GM23248 (cell line): ENCODE data around the gene OSBP2. TPM values are rescaled to one million over a fixed set of nuclear protein-coding genes. Genes with fewer than 3 reads are reported as not detected.

ENCODE experiments used
- DNase-seq: peaks from one replicate; pipeline ENCODE4 v3.0.0-alpha.2; 2015
- H2AFZ ChIP-seq: fragments of 200-600 bp; sonication (generic); 2 replicates; pipeline ENCODE4 v1.6.1; 2016; ENCODE audit warnings: antibody characterized with exemption
- H3F3A ChIP-seq: fragments of 200-600 bp; sonication (generic); 2 replicates; pipeline ENCODE4 v1.6.1; 2016; ENCODE audit warnings: mild to moderate bottlenecking, antibody characterized with exemption, mixed run types; ENCODE audit not compliant: insufficient read depth
- H3K27ac ChIP-seq: fragments of 200-600 bp; sonication (generic); 2 replicates; pipeline ENCODE4 v1.5.1; 2016; ENCODE audit warnings: mild to moderate bottlenecking
- H3K27me3 ChIP-seq: fragments of 200-600 bp; sonication (generic); replicated peaks from 2 replicates; pipeline ENCODE4 v1.6.1; 2016; ENCODE audit warnings: mild to moderate bottlenecking; ENCODE audit not compliant: insufficient read depth
- H3K36me3 ChIP-seq: fragments of 200-600 bp; sonication (generic); 2 replicates; pipeline ENCODE4 v1.6.1; 2016; ENCODE audit warnings: low read depth, mild to moderate bottlenecking
- H3K4me1 ChIP-seq: fragments of 200-600 bp; sonication (generic); 2 replicates; pipeline ENCODE4 v1.6.1; 2016; ENCODE audit warnings: mild to moderate bottlenecking; ENCODE audit not compliant: insufficient read depth
- H3K4me2 ChIP-seq: fragments of 200-600 bp; sonication (generic); one replicate; pipeline ENCODE4 v1.6.1; 2016; ENCODE audit warnings: mild to moderate bottlenecking; ENCODE audit not compliant: unreplicated experiment
- H3K4me3 ChIP-seq: fragments of 200-600 bp; sonication (generic); 2 replicates; pipeline ENCODE4 v1.5.1; 2016; ENCODE audit warnings: mild to moderate bottlenecking
- H3K79me2 ChIP-seq: fragments of 200-600 bp; sonication (generic); 2 replicates; pipeline ENCODE4 v1.6.1; 2016; ENCODE audit warnings: mild to moderate bottlenecking; ENCODE audit not compliant: insufficient read depth
- H3K9ac ChIP-seq: fragments of 200-600 bp; sonication (generic); 2 replicates; pipeline ENCODE4 v1.6.1; 2016; ENCODE audit warnings: mild to moderate bottlenecking
- H3K9me2 ChIP-seq: fragments of 200-600 bp; sonication (generic); 2 replicates; pipeline ENCODE4 v1.6.1; 2016; ENCODE audit warnings: mixed run types, mild to moderate bottlenecking, moderate library complexity; ENCODE audit not compliant: insufficient read depth
- H3K9me3 ChIP-seq: fragments of 200-600 bp; sonication (generic); one replicate; pipeline ENCODE4 v1.6.1; 2017; ENCODE audit warnings: low read depth
- H4K20me1 ChIP-seq: fragments of 200-600 bp; sonication (generic); 2 replicates; pipeline ENCODE4 v1.6.0; 2016; ENCODE audit not compliant: insufficient read depth
- EZH2 ChIP-seq: fragments of 200-600 bp; sonication (generic); IDR thresholded peaks from 2 replicates; pipeline ENCODE4 v1.6.1; 2018; ENCODE audit warnings: antibody characterized with exemption, mild to moderate bottlenecking; ENCODE audit not compliant: insufficient read depth, poor library complexity, severe bottlenecking
- EZH2phosphoT487 ChIP-seq: fragments of 200-600 bp; sonication (generic); IDR thresholded peaks from 2 replicates; pipeline ENCODE4 v1.6.1; 2018; ENCODE audit warnings: antibody characterized with exemption, moderate library complexity, mild to moderate bottlenecking, low read depth; ENCODE audit not compliant: insufficient read depth
- WGBS, 2 experiments: methylation state at CpG; one replicate each; pipeline ENCODE4 v1.1.6; 2015 to 2017; ENCODE audit warnings: low lambda C conversion rate in 2 of 2, low coverage in 1 of 2; ENCODE audit errors: missing lambda C conversion rate in 2 of 2; 5-methylcytosine and 5-hydroxymethylcytosine counted together
- in situ Hi-C: fragments of 300-500 bp; cut with MboI; formaldehyde crosslinking; loops from 2 replicates; pipeline ENCODE4 v1.15.0; 2020
- polyA plus RNA-seq: library from polyadenylated mRNA; unstranded; fragments of >200 nt; fragmentation: Nextera tagmentation; extraction: Ambion mirVana; gene quantifications from 2 replicates; pipeline ENCODE4 v1.2.1, GENCODE V29; 2016
- total RNA-seq: library from RNA; depleted of rRNA; stranded (reverse); fragments of >200 nt; shearing (Covaris generic); gene quantifications from 2 replicates; pipeline ENCODE4 v1.2.3, GENCODE V29; 2014

Gene OSBP2
- total and polyA plus RNA-seq, 2 experiments from 2014 or later: 1.1 to 1.3 TPM

- H3K9ac ChIP-seq: no peak overlapping the region
- no peaks in the 10 kb centered on the region for H3K9me3 ChIP-seq
- no peak for TF ChIP-seq EZH2
- TF ChIP-seq EZH2phosphoT487: no peak
- H3K27ac ChIP-seq: no peak overlapping the region
- H3K4me1 ChIP-seq: no peaks in the 10 kb centered on the region
- no peaks in the 10 kb centered on the region for H3F3A ChIP-seq
- no peak overlapping the region for H3K4me2 ChIP-seq
- in situ Hi-C loops: no loop called here
- H3K36me3 ChIP-seq: no peaks in the 10 kb centered on the region
- H3K79me2 ChIP-seq: no peaks in the 10 kb centered on the region
- DNase-seq: no peak
- no peak overlapping the region for H2AFZ ChIP-seq
- H3K4me3 ChIP-seq: no peak overlapping the region
- H3K27me3 ChIP-seq: no peaks in the 10 kb centered on the region
- H4K20me1 ChIP-seq: no peaks in the 10 kb centered on the region
- H3K9me2 ChIP-seq: no peaks in the 10 kb centered on the region
- WGBS, 2 experiments: 85% methylated on average over 5 of the region's 5 CpGs
Observed at GRCh38 chr22:30841273-30841672, 146.6 kb downstream of the OSBP2 start.

- Histone ChIP-seq H3K9me3 (no peaks in the 10 kb centered on the region), H3K4me2 (no peak overlapping the region), H3K4me1 (no peaks in the 10 kb centered on the region), H3K4me3 (no peak overlapping the region), H3K9ac (no peak overlapping the region), H2AFZ (no peak overlapping the region), H3K79me2 (no peaks in the 10 kb centered on the region), H3K9me2 (no peaks in the 10 kb centered on the region), H3K27ac (no peak overlapping the region), H3K27me3 (no peaks in the 10 kb centered on the region), H4K20me1 (no peaks in the 10 kb centered on the region), H3F3A (no peaks in the 10 kb centered on the region), H3K36me3 (no peaks in the 10 kb centered on the region)
- in situ Hi-C loops: no loop called here
- no peak for DNase-seq
- 68 to 76% methylated on average over 4 of the region's 4 CpGs for whole genome bisulfite sequencing, 2 experiments
- TF ChIP-seq EZH2 (no peak), EZH2phosphoT487 (no peak)
Observed at GRCh38 chr22:30843245-30843644, 148.6 kb downstream of the OSBP2 start.

GRCh38 chr22:30847583-30847982 is 152.9 kb downstream of the OSBP2 start:
- no peaks in the 10 kb centered on the region for H3K4me1 ChIP-seq
- WGBS, 2 experiments: 53 to 59% methylated on average over 1 of the region's 1 CpG
- DNase-seq: no peak

GRCh38 chr22:30855266-30855665 is 160.6 kb downstream of the OSBP2 start:
- no peak overlapping the region for H3K9ac ChIP-seq
- in situ Hi-C loops: no loop called here
- no peaks in the 10 kb centered on the region for H3K9me2 ChIP-seq
- H3K9me3 ChIP-seq: no peaks in the 10 kb centered on the region
- no peaks in the 10 kb centered on the region for H3K27me3 ChIP-seq
- no peak overlapping the region for H2AFZ ChIP-seq
- TF ChIP-seq EZH2 (no peak), EZH2phosphoT487 (no peak)
- H3K27ac ChIP-seq: no peak overlapping the region
- 64 to 67% methylated on average over 3 of the region's 3 CpGs for WGBS, 2 experiments
- H3K4me3 ChIP-seq: no peak overlapping the region
- DNase-seq: no peak
- no peaks in the 10 kb centered on the region for H3K79me2 ChIP-seq
- no peaks in the 10 kb centered on the region for H3K4me1 ChIP-seq
- H3K36me3 ChIP-seq: no peaks in the 10 kb centered on the region
- H3F3A ChIP-seq: no peaks in the 10 kb centered on the region
- no peak overlapping the region for H3K4me2 ChIP-seq
- H4K20me1 ChIP-seq: no peaks in the 10 kb centered on the region

More at GRCh38 chr22:30847583-30847982, 152.9 kb downstream of the OSBP2 start:
- Histone ChIP-seq H3K4me2 (no peak overlapping the region), H3K27ac (no peak overlapping the region), H3K27me3 (no peaks in the 10 kb centered on the region), H3K9me2 (no peaks in the 10 kb centered on the region), H3K36me3 (no peaks in the 10 kb centered on the region), H3K9ac (no peak overlapping the region), H3K79me2 (no peaks in the 10 kb centered on the region), H3K9me3 (no peaks in the 10 kb centered on the region), H2AFZ (no peak overlapping the region), H3F3A (no peaks in the 10 kb centered on the region), H4K20me1 (no peaks in the 10 kb centered on the region), H3K4me3 (no peak overlapping the region)
- TF ChIP-seq EZH2 (no peak), EZH2phosphoT487 (no peak)
- in situ Hi-C loops: no loop called here
